Measurements from ENCODE around the gene APBB1IP.
"Not testable (repeated sequence)": the region's sequence is repeated elsewhere in the genome, so short reads cannot be mapped to it uniquely, and the experiment has no call there.

Gene APBB1IP

GRCh38 chr10:26464632-26465280, 26.6 kb downstream of the APBB1IP start:
- no peak for TF ChIP-seq CTCF (IDR thresholded peaks at IDR 0.05; ENCODE audit: low read depth, low read length, missing control alignments)
- no peak overlapping the region for H3K4me3 ChIP-seq (replicated peaks; ENCODE audit: low read depth, low read length)
- no peak for DNase-seq (ENCODE audit: extremely low read depth, low read depth)

- H3K4me3 ChIP-seq (replicated peaks; ENCODE audit: low read depth, low read length); DNase-seq (ENCODE audit: extremely low read depth, low read depth): not testable (repeated sequence)
Observed at GRCh38 chr10:26466531-26466930, 28.4 kb downstream of the APBB1IP start.

DNA sequence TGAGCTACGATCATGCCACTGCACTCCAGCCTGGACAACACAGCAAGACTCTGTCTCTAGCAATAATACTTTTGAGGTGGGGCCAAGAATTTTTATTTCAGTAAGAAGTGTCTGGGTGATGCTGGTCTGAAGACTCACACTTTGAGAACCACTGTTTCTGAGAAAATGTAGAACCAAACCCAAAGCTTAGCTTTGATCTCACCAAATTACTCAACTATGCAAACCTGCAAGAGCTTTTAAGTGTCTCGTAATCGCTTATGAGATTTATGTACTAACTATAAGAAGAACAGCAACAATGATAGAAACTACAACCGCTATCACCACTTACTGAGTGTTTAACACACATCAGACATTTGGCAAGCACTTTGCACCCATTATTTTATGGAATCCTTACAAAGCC, 29.5 kb downstream of the APBB1IP start:
- no peak for TF ChIP-seq CTCF (IDR thresholded peaks at IDR 0.05; ENCODE audit: low read depth, low read length, missing control alignments)
- no peak for DNase-seq (ENCODE audit: extremely low read depth, low read depth)
- H3K4me3 ChIP-seq (replicated peaks; ENCODE audit: low read depth, low read length): no peak overlapping the region

DNA sequence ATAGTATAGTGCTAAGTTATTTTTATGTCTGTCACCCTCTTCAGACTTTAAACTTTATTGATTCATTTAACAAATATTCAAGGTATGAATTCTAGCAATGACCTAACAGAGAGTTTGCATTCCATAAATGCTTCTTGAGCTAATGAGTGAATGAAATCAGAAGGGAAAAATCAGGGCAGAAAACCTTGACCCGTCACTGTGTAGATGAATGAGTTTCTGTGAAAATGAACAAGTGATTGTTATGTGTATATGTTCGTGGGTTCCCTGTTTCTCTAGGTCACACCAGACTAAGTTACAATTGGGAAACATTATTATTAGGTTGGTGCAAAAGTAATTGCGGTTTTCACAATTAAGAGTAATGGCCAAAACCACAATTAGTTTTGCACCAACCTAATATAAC, 30.1 kb downstream of the APBB1IP start:
- TF ChIP-seq CTCF (IDR thresholded peaks at IDR 0.05; ENCODE audit: low read depth, low read length, missing control alignments): no peak
- H3K4me3 ChIP-seq (replicated peaks; ENCODE audit: low read depth, low read length): no peak overlapping the region
- no peak for DNase-seq (ENCODE audit: extremely low read depth, low read depth)

GRCh38 chr10:26468700-26469099, 30.6 kb downstream of the APBB1IP start:
- no peak for DNase-seq (ENCODE audit: extremely low read depth, low read depth)
- TF ChIP-seq CTCF (IDR thresholded peaks at IDR 0.05; ENCODE audit: low read depth, low read length, missing control alignments): no peak
- H3K4me3 ChIP-seq (replicated peaks; ENCODE audit: low read depth, low read length): no peak overlapping the region

- TF ChIP-seq CTCF (IDR thresholded peaks at IDR 0.05; ENCODE audit: low read depth, low read length, missing control alignments): no peak
- DNase-seq (ENCODE audit: extremely low read depth, low read depth): no peak
- no peak overlapping the region for H3K4me3 ChIP-seq (replicated peaks; ENCODE audit: low read depth, low read length)
Observed at GRCh38 chr10:26472492-26472778, 34.3 kb downstream of the APBB1IP start.

DNA sequence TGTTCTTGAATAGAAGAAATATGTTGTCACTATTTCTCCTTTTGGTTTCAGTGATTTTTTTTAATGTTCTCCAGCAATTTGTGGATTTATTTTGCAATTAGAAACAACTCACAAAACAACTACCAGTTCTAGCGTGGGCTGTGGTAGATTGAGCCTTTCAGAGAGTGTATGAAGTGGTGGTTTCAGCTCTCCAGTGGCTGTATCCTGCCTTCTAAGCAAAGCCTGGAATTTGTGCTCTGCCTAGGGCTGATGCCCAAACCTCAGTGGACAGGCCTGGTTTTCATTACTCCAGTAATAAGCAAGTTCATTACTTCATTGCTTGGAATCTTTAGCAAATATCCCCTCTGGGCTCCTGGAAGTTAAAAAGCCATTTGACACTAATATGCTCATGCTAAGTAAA, 35.9 kb downstream of the APBB1IP start:
- no peak overlapping the region for H3K4me3 ChIP-seq (replicated peaks; ENCODE audit: low read depth, low read length)
- DNase-seq (ENCODE audit: extremely low read depth, low read depth): no peak
- no peak for TF ChIP-seq CTCF (IDR thresholded peaks at IDR 0.05; ENCODE audit: low read depth, low read length, missing control alignments)

GRCh38 chr10:26474845-26475244, 36.7 kb downstream of the APBB1IP start:
- not testable (repeated sequence) for H3K4me3 ChIP-seq (replicated peaks; ENCODE audit: low read depth, low read length); DNase-seq (ENCODE audit: extremely low read depth, low read depth)
